HT1080 (cell line): ENCODE data around the gene TNFAIP3. TPM values are rescaled to one million over a fixed set of nuclear protein-coding genes. Genes with fewer than 3 reads are reported as not detected.
"Not testable (repeated sequence)": the region's sequence is repeated elsewhere in the genome, so short reads cannot be mapped to it uniquely, and the experiment has no call there.

ENCODE experiments used
- DNase-seq: peaks from one replicate; pipeline ENCODE4 v3.0.0-alpha.2; 2015; ENCODE audit warnings: low read depth
- polyA plus RNA-seq, 2 experiments: library from polyadenylated mRNA; depleted of rRNA; stranded (reverse); fragments of >200 nt; gene quantifications; 2 replicates each; pipeline ENCODE4 v1.2.3, GENCODE V29; 2015
- total RNA-seq: library from RNA; depleted of rRNA; stranded (reverse); fragments of >200 nt; shearing (Covaris generic); gene quantifications from 2 replicates; pipeline ENCODE4 v1.2.3, GENCODE V29; 2014; rRNA removed

Gene TNFAIP3
- 2.0 and 2.2 TPM in 2 replicates for total RNA-seq
- 3.7 and 4.3 TPM in 2 replicates for polyA plus RNA-seq (2015; cell fraction: cytosol; rRNA removed)
- 21.2 and 21.3 TPM in 2 replicates for polyA plus RNA-seq (2015; cell fraction: nucleus; rRNA removed)

DNA sequence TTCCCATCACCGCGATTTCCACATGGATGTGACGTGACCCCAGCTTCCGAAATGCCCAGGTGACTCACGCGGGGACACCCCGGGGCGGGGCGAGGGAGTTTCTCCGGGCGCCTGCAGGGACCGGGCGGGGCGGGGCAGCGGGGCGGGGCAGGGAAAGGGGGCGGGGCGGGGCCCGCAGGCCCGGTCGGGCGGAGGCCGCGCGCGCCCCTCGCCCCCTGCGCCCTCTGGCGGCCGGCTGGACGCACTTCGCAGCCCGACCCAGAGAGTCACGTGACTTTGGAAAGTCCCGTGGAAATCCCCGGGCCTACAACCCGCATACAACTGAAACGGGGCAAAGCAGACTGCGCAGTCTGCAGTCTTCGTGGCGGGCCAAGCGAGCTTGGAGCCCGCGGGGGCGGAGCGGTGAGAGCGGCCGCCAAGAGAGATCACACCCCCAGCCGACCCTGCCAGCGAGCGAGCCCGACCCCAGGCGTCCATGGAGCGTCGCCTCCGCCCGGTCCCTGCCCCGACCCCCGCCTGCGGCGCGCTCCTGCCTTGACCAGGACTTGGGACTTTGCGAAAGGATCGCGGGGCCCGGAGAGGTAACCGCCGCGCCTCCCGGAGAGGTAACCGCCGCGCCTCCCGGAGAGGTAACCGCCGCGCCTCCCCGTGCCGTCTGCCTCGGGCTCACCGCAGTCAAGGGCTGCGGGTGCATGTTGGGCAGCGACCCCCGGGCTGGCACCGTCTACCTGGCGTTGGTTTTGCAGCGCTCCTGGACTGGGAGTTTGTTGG lies at the start of gene TNFAIP3:
TNFAIP3 (plus strand) TSS at position 346 of the 771 bp plus-strand sequence. CDS start 3,969 bp downstream, outside the sequence.
- peak; percentile 85 for DNase-seq

DNA sequence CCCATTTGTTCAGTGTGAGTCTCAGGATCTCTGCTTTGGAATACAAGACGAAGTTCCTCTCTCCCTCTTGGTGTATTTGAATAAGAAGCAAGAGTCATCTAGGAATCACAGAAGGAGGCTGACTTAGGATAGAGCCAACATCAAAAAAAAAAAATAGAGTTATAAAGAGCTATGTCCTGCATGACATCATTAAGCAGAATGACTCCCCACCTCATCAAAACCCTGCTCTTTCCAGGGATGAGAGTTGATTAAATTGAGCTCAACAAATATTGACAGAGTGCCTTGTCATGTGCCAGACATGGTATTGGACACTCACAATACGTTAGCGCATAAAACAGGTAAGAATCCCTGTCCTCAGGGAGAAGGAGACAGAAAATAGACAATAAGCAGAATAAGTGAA lies 48.6 kb upstream of the TNFAIP3 start:
- no peak for DNase-seq

DNA sequence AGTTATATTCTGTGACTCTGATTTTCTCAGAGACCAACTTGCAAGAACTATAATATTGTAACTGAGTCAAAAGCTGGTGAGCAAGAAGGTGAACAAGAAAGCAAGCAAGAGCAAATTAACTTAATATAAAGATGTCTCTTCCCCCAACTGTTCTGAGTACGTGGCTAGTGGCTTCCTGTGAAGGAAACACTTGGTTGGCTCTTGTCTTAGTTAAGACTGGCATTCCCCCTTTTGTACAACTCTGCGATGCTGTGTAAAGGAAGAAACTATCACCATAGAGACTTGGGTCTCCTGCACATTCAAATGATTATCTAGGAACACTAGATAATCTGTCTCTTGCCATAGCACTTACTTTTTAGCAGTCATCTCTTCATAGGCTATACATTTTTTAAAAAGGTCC lies 47.3 kb upstream of the TNFAIP3 start:
- DNase-seq: no peak

DNA sequence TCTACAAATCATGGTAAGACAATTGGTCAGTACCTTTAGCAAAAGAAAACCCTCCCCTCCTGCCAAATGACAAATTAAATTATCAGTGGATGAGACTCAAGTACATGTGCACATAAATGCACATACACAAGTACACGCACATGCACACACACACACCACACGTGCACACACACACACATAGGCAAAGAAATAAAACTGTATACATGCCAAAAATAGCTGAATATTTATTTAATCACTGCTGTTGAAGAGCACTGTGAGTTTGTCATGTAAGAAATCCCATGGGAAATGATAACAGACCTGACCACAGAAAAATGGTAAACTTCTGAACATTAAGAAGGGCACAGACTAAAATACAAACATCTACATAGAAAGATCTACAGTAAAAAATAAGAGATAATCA lies 46.6 kb upstream of the TNFAIP3 start:
- DNase-seq: no peak

DNA sequence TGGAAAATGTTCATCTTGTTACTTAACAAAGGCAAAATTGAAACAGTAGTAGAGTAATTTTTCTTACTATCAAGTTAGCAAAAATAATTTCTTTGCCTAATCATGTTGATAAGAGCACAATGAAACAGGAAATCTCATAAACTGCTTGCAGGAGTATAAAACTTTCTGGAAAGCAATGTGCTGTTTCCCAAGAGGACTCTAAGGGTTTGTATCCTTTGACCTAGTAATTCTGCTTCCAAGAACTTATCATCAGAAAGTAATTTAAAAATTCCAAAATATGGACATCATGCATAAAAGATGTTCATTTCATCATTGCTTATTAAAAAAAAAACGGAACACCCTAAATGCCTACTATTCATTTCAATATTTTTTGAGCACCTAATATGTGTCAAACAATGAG lies 46.1 kb upstream of the TNFAIP3 start:
- no peak for DNase-seq

DNA sequence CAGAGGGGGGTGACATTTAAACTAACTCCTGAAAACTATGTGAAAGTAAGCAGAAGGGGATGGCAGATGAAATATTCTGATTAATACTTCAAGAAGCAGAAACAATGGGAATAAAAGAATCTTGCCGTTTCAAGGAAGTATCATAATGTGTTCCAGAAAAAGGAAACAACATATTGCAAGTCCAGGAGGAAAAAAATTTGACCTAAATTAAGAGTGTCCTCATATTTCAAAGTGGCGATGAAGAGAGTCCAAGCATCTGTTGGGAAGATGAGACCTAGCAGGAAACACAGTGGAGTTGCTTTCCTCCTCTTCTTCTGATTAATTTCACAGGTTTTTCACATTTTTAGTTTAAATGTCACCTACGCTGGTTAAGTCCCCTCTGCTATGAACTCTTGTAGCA lies 45.6 kb upstream of the TNFAIP3 start:
- no peak for DNase-seq

DNA sequence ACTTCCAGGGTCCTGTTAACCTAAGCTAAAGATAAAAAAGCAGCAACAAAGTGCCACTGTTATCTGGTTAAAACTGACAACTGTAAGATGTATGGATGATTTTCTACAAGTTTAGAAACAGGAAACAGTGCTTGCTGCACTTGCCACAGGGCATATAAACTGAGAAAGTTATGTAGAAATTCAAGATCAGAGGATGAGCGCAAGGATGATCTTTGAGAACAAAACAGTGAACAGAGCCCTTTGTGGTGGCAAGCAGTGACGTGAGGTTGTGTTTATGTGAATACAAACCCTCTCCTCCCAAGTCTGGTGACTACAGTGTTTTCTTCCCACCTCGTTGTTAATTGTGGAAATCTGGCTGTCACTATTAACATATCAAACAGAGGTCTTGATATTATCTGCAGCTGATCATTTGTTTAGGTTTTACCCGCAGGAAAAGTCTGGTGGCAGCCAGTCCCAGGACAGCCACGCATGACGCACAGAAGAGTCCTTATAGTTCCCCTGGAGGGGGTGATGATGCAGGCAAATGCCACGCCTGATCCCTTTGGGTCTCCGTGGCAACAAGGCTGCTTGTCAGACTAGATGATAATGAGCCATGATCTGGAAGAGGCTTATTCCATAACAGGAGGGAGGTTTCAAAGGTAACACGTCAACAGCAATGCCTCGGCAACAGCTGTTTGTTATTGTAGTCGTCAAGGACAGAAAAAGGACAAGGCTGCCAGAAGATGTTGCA lies 43.1 kb upstream of the TNFAIP3 start:
- DNase-seq: no peak

DNA sequence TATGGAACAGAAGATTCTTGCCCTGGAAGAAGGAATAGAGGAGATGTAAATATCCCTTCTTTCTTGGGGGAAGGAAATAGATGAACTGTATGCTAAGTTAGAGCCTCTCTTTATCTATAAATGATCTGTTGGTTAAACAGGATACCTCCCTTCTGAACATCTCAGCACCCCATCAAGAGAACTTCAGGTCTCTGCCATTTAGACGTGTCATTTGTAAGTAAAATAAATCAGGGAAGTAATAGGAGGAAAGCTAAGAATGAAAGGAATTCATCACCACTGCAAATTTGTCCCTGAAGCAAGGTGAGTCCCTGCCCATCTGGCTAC lies 42.5 kb upstream of the TNFAIP3 start:
- DNase-seq: no peak

DNA sequence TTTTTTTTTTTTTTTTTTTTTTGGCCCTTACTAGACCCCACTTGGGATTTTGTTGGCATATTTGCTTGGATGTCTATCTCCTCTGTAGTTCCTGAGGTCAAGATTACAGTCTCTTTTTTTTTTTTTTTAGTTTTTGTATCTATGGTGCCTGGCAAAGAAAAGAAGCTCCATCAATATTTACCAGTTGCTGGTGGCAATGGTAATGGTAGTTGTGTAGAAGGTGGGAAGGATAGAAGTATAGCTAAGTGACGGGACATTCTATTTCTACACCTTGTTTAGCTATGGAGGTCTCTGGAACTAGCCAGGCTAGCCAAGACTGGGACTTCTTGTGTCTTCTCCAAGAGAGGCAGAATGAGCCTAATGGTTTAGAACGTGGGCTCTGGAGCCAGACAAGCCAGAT lies 42.2 kb upstream of the TNFAIP3 start:
- DNase-seq: no peak

DNA sequence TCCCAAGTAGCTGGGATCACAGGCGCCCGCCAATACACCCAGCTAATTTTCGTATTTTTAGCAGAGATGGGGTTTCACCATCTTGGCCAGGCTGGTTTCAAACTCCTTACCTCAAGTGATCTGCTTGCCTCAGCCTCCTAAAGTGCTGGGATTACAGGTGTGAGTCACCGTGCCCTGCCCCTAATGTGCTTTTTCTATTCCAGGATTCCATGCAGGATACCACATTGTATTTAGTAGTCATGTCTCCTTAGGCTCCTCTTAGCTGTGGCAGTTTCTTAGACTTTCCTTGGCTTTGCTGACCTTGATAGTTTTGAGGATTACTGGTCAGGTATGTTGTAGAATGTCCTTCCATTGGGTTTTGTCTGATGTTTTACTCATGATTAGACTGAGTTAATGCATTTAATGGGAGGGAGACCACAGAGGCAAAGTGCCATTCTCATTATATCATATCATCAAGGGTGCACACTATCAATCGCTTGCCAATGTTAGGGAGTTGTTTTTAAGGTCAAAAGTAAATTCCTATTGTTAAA lies 39.6 kb upstream of the TNFAIP3 start:
- peak; percentile 36 for DNase-seq

DNA sequence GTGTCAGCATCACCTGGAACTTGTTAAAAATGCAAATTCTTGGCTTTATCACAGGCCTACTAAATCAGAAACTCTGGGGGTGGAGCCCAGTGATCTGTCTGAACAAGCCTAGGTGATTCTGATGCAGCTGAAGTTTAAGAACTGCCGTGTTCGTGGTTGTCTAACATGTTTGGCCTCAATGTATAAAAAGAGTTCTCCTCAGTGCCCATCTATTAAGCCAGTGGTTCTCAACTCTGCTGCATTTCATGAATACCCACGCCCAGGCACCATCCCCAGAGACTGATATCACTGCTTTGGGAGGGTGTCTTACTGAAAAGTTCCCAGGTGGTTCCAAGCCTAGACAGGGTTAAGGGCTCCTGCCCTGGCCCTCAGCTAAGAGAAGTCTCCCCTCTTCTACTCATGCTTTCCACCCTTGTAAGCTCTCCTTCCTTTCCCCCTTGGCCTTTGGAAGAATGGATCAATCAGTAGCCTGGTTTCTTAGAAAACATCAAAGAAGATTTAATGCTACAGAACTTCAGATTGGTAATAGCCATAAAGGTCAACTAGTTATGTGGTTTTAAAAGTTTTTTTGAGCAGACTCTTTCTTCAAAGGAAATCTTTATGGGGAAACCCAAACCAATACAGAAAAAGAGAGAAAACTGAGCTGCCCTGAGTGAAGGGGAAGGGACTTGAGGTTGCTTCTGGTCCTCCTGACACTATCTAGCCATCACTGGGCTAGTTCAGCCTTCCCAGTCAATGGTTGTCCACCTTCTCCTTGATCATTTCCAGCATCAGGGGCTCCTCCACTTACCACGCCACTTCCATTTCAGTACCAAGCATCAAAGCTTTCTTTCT lies 38.9 kb upstream of the TNFAIP3 start:
- DNase-seq: no peak

DNA sequence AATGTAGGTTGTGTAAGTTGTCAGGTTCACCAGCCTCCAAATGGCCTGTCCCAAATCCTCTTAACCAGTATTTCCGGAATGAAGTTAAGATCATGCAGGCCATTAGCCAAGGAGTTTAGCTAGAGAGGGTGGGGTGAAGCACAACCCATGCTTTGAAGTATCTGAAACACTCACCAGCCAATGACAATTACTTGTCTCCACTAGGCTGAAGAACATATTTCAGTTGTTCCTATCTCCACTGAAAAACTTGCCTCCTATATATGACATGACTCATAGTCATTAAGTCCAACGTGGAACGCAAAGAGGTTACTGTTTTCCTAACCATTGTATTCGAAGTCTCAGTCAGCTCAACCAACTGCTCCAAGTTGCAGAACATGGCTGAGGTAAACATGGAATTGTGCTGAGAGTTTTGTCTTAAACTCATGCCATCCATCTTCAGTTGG lies 37.4 kb upstream of the TNFAIP3 start:
- peak; percentile 77 for DNase-seq

DNA sequence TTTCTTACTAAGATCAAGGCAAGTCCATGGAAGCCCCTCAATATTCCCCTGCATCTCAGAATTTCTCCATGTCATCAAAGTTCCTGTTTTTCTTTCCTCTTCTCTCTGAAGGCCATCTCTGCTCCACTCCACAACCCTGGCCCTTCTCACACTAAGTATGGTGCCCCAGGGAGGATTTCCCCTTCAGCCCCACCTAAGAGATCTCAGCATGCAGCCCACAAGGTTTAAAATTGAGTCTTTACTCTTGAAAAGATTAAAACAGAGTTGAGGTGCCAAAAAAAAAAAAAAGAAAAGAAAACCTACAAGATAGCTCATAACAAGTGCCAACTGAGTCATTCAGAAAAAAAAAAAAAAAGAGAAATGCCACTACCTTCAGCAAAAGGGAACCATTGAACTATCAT lies 36.5 kb upstream of the TNFAIP3 start:
- DNase-seq: peak; percentile 27

DNA sequence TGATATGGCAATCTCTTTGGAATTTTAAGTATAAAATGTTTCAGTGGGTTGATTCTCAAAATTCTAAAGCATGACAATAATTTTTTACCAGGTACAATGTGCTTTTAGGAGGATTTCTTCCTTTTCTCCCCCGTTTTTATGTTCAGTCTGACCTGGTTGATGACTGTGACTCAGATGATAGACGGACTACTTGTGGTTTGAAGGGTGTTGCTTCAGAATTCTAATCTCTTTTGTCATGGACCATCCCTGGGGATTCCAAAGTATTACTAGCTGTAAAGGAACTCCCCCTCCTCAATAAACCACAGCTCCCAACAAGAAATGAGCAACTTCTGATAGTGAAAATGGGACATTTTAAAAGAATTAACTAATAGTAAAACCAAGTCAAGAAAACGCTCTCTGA lies 34.9 kb upstream of the TNFAIP3 start:
- peak; percentile 95 for DNase-seq

DNA sequence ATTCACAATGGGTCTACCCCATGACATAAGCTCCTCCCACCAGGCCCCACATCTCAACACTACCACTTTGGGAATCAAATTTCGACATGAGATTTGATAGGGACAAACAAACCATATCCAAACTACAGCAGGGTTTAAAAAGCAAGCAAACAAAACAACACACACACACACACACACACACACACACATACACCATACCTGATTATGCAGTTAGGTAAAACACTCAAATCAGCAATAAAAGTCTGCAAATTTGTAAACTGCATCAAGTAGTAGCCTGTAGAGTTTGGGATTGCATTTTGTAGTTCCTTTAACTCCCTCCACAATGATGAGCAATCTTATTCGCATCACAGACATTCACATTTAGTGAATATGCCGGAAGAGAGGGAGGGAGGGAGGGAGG lies 32.6 kb upstream of the TNFAIP3 start:
- DNase-seq: no peak

DNA sequence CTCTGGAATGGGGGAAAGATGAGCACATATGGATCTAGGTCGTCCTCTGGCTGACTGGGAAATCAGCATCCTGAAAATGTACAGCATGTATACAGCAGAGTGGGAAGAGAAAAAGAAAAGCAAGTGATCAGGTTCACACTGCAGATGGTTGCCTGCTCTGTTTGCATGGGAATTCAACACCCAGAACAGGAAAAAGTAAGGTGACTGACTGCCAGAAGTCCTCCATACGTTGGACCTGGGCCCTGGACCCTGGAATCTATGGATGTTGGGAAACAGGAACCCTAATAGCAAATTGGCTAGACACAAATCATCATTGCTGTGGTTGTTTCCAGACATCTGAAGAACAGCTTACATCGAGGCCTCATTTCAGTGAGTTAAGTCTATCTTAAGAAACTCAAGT lies 30.3 kb upstream of the TNFAIP3 start:
- no peak for DNase-seq

DNA sequence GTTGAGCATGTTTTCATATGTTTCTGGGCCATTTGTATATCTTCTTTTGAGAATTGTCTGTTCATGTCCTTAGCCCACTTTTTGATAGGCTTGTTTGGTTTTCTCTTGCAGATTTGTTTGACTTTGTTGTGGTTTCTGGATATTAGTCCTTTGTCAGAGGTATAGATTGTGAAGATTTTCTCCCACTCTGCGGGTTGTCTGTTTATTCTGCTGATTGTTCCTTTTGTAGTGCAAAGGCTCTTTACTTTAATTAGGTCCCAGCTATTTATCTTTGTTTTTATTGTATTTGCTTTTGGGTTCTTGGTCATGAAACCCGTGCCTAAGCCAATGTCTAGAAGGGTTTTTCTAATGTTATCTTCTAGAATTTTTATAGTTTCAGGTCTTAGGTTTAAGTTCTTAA lies 29.0 kb upstream of the TNFAIP3 start:
- not testable (repeated sequence) for DNase-seq

DNA sequence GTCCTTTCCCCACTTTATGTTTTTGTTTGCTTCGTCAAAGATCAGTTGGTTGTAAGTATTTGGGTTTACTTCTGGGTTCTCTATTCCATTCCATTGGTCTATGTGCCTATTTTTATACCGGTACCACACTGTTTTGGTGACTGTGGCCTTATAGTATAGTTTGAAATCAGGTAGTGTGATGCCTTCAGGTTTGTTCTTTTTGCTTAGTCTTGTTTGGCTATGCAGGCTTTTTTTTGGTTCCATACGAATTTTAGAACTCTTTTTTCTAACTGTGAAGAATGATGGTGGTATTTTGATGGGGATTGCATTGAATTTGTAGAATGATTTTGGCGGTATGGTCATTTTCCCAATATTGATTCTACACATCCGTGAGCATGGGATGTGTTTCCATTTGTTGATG lies 28.5 kb upstream of the TNFAIP3 start:
- not testable (repeated sequence) for DNase-seq

DNA sequence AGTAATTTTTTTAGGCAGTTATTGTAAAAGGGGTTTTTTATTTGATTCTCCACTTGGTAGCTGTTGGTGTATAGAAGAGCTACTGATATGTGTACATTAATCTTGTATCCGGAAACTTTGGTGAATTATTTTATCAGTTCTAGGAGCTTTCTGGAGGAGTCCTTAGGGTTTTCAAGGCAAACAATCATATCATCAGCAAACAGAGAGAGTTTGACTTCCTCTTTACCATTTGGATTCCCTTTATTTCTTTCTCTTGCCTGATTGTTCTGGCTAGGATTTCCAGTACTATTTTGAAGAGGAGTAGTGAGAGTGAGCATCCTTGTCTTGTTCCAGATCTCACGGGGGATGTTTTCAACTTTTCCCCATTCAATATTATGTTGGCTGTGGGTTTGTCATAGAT lies 28.0 kb upstream of the TNFAIP3 start:
- DNase-seq: no peak

DNA sequence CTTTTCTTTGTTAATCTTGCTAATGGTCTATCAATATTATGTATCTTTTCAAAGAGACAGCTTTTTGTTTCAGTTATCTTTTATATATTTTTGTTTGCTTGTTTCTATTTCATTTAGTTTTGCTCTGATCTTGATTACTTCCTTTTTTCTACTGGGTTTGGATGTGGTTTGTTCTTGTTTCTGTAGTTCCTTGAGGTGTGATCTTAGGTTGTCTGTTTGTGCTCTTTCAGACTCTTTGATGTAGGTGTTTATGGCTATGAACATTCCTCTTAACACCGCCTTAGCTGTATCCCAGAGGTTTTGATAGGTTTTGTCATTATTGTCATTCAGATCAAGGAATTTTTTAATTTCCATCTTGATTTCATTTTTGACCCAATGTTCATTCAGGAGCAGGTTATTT lies 26.8 kb upstream of the TNFAIP3 start:
- no peak for DNase-seq

DNA sequence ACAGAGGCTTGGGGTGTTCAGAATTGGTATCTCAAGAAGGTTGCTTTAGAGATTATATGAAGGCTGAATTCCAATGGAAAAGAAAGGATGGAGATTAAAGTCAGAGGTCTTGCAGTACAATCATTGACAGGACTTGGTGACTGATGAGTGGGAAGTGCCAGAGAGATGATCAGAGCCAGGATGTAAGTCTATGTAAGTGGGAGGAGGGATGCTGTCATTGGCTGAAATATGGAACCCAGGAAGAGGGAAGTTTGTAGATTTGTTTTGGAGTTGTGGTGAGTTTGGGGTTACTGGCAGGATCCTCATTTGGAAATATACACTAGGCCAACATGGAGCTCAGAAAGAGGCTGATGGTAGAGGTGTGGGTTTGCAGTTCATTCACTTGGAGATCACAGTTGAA lies 23.8 kb upstream of the TNFAIP3 start:
- DNase-seq: no peak

DNA sequence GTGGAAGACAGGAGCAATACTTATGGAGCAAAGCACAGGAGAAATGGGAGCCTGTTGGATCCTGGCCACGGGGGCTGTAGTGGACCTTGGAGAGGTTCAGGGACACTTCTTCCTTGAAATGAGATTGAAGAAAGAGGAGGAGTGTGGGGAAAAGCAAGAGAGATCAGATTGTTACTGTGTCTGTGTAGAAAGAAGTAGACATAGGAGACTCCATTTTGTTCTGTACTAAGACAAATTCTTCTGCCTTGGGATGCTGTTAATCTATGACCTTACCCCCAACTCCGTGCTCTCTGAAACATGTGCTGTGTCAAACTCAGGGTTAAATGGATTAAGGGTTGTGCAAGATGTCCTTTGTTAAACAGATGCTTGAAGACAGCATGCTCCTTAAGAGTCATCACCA lies 22.7 kb upstream of the TNFAIP3 start:
- DNase-seq: not testable (repeated sequence)
